DND-41 (cell line): ENCODE measurements around the gene SNAPC3.
A peak's percentile ranks its signal among the peaks of the same experiment; 100 is the strongest.

Experiments used
- ATAC-seq: fragments of 200-7000 bp; cut with Tn5 transposase; 3 replicates; pipeline ENCODE4 v1.9.1; 2021; ENCODE audit warnings: low read depth; ENCODE audit not compliant: insufficient read depth
- DNase-seq: peaks from one replicate; pipeline ENCODE4 v3.0.0-alpha.2; 2020
- H2AFZ ChIP-seq: 2 replicates; pipeline ENCODE4 v1.6.0; 2012; ENCODE audit warnings: low read depth, low read length
- H3K27ac ChIP-seq: 2 replicates; pipeline ENCODE4 v1.5.1; 2012; ENCODE audit warnings: low read length, inconsistent platforms
- H3K27me3 ChIP-seq: fragments of 200-600 bp; sonication (generic); 2 replicates; pipeline ENCODE4 v1.6.0; 2012; ENCODE audit warnings: low read length, mild to moderate bottlenecking, inconsistent platforms; ENCODE audit not compliant: insufficient read depth, poor library complexity
- H3K36me3 ChIP-seq: 2 replicates; pipeline ENCODE4 v1.5.1; 2012; ENCODE audit warnings: low read length, inconsistent platforms; ENCODE audit not compliant: insufficient read depth
- H3K4me1 ChIP-seq: 2 replicates; pipeline ENCODE4 v1.5.1; 2012; ENCODE audit warnings: mild to moderate bottlenecking, low read length; ENCODE audit not compliant: insufficient read depth
- H3K4me2 ChIP-seq: 2 replicates; pipeline ENCODE4 v1.6.0; 2012; ENCODE audit warnings: mild to moderate bottlenecking, moderate library complexity, low read length, inconsistent platforms; ENCODE audit not compliant: insufficient read depth
- H3K4me3 ChIP-seq, 2 experiments: fragments of 200-600 bp in 1 of 2; shearing (Covaris generic) in 1 of 2; 2 replicates each; pipeline ENCODE4 v1.5.1; 2012 to 2016; ENCODE audit warnings: inconsistent platforms in 2 of 2, low read length in 2 of 2, mild to moderate bottlenecking in 2 of 2, low read depth in 1 of 2, moderate library complexity in 1 of 2
- H3K79me2 ChIP-seq: 2 replicates; pipeline ENCODE4 v1.6.0; 2012; ENCODE audit warnings: low read length, inconsistent platforms; ENCODE audit not compliant: insufficient read depth
- H3K9ac ChIP-seq: 2 replicates; pipeline ENCODE4 v1.6.0; 2012; ENCODE audit warnings: low read depth, mild to moderate bottlenecking, inconsistent platforms, low read length, moderate library complexity
- H3K9me3 ChIP-seq: 2 replicates; pipeline ENCODE4 v1.5.1; 2012; ENCODE audit warnings: low read length, moderate library complexity, mild to moderate bottlenecking, inconsistent platforms; ENCODE audit not compliant: insufficient read depth, severe bottlenecking
- H4K20me1 ChIP-seq: 2 replicates; pipeline ENCODE4 v1.6.0; 2012; ENCODE audit warnings: low read length; ENCODE audit not compliant: insufficient read depth
- EZH2 ChIP-seq: IDR thresholded peaks from 3 replicates; pipeline ENCODE4 v1.6.1; 2012; ENCODE audit warnings: borderline replicate concordance, low read depth, mild to moderate bottlenecking, moderate library complexity, low read length, inconsistent platforms; ENCODE audit not compliant: severe bottlenecking
- TF ChIP-seq, protein P1 (sequence below): IDR thresholded peaks from 2 replicates; pipeline ENCODE4 v1.5.1; 2012; ENCODE audit warnings: borderline replicate concordance, low read length, moderate library complexity, mild to moderate bottlenecking; ENCODE audit not compliant: poor library complexity, severe bottlenecking; ENCODE audit errors: extremely low read depth

Gene SNAPC3

GRCh38 chr9:15475923-15476536, 53.4 kb downstream of the SNAPC3 start:
- Histone ChIP-seq H3K79me2 (peaks cover 15% of the 10 kb centered on the region; the same call in 1 of the 2 replicates), H3K9ac (no peak overlapping the region), H3K4me2 (no peak overlapping the region), H3K27ac (no peak overlapping the region), H3K4me3 (no peak overlapping the region), H4K20me1 (no peaks in the 10 kb centered on the region; the same call in 1 of the 2 replicates), H3K36me3 (peaks cover 87% of the 10 kb centered on the region), H3K9me3 (no peaks in the 10 kb centered on the region), H3K27me3 (no peaks in the 10 kb centered on the region), H2AFZ (no peak overlapping the region), H3K4me1 (no peaks in the 10 kb centered on the region)
- no peak for ATAC-seq
- DNase-seq = no peak
- TF ChIP-seq EZH2 = no peak
- TF ChIP-seq, protein P1, sequence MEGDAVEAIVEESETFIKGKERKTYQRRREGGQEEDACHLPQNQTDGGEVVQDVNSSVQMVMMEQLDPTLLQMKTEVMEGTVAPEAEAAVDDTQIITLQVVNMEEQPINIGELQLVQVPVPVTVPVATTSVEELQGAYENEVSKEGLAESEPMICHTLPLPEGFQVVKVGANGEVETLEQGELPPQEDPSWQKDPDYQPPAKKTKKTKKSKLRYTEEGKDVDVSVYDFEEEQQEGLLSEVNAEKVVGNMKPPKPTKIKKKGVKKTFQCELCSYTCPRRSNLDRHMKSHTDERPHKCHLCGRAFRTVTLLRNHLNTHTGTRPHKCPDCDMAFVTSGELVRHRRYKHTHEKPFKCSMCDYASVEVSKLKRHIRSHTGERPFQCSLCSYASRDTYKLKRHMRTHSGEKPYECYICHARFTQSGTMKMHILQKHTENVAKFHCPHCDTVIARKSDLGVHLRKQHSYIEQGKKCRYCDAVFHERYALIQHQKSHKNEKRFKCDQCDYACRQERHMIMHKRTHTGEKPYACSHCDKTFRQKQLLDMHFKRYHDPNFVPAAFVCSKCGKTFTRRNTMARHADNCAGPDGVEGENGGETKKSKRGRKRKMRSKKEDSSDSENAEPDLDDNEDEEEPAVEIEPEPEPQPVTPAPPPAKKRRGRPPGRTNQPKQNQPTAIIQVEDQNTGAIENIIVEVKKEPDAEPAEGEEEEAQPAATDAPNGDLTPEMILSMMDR = no peak

DNA sequence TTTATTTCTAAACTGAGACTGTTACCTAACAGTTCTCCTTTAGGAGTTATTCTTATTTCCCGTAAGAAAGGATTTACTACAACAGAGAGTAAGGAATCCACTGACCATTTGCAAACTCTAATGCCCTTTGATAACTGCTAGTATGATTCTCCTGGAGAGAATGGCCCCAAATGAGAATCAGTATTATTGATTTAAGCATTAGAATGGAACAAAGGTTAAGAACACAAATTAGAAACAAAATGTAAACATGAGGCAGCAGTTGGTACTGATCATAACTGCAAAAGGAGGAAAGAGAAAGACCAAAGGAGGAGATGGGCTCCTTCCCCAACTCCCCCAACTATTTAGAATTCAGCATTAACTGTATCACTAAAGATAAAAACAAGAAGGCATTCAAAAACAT, 57.4 kb downstream of the SNAPC3 start:
- Histone ChIP-seq H3K79me2 (peaks cover 38% of the 10 kb centered on the region), H3K4me2 (no peak overlapping the region), H3K27me3 (no peaks in the 10 kb centered on the region), H3K36me3 (peaks cover 83% of the 10 kb centered on the region), H3K27ac (no peak overlapping the region), H3K9me3 (no peaks in the 10 kb centered on the region), H3K9ac (no peak overlapping the region), H4K20me1 (peaks cover 12% of the 10 kb centered on the region; the same call in 1 of the 2 replicates), H3K4me3 (no peak overlapping the region), H2AFZ (no peak overlapping the region), H3K4me1 (no peaks in the 10 kb centered on the region)
- ATAC-seq (no peak), DNase-seq (no peak)
- no peak for TF ChIP-seq EZH2
- TF ChIP-seq, protein P1 = no peak

DNA sequence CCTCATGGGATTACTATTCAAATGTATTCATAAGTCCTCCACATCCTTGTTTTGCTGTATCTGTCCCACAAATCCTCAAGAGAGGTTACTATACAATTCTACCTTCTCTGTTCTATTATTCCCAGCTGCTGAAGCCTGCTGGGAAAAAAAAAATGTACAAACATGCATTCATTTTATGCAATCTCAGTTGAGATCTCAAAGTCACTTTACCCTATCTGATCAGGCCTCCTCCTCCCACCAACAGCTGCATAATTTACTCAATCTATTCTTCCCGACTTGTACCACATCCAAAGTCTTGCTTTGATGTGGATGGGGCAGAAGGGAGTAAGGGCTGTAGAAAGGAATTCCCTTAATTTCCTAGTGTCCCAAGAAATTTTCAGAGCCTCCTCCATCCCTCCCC, 59.5 kb downstream of the SNAPC3 start:
- DNase-seq = no peak
- no peak for TF ChIP-seq EZH2
- TF ChIP-seq, protein P1 = no peak
- Histone ChIP-seq H3K36me3 (peaks cover 81% of the 10 kb centered on the region), H3K27ac (no peak overlapping the region), H2AFZ (no peak overlapping the region), H3K9me3 (no peaks in the 10 kb centered on the region), H3K27me3 (no peaks in the 10 kb centered on the region), H4K20me1 (peaks cover 12% of the 10 kb centered on the region; the same call in 1 of the 2 replicates), H3K4me2 (no peak overlapping the region), H3K4me3 (no peak overlapping the region), H3K79me2 (peaks cover 36% of the 10 kb centered on the region), H3K9ac (no peak overlapping the region), H3K4me1 (no peaks in the 10 kb centered on the region)
- 0 out of 3 replicates have a peak, but pooled peaks have one; percentile 22 for ATAC-seq
